SK-N-SH (cell line): ENCODE measurements around the gene EED. TPM values are rescaled to one million over a fixed set of nuclear protein-coding genes. Genes with fewer than 3 reads are reported as not detected.

Experiments
- CTCF ChIA-PET: fragments of 300-600, 350-600 bp; formaldehyde crosslinking; extraction: SDS; loops from one replicate; lab custom pipeline; 2021; lab: Yijun Ruan, JAX
- POLR2A ChIA-PET: fragments of 350-600 bp; sonication (Branson Sonifier 250); formaldehyde crosslinking; extraction: SDS; loops from one replicate; lab custom pipeline; 2020; ENCODE audit warnings: antibody characterized with exemption, inconsistent platforms; lab: Yijun Ruan, JAX
- DNase-seq: peaks from one replicate; pipeline ENCODE4 v3.0.0; 2012
- H2AFZ ChIP-seq: fragments of 200-600 bp; sonication (generic); 2 replicates; pipeline ENCODE4 v1.8.1; 2016; ENCODE audit warnings: antibody characterized with exemption, mild to moderate bottlenecking, low read depth
- H3F3A ChIP-seq: fragments of 200-600 bp; sonication (generic); replicated peaks from 2 replicates; pipeline ENCODE3; 2016; ENCODE audit warnings: antibody characterized with exemption, mild to moderate bottlenecking; ENCODE audit not compliant: insufficient read depth
- H3K27ac ChIP-seq, 2 experiments: fragments of 200-500 bp in 1 of 2; fragments of 200-600 bp in 1 of 2; sonication (Bioruptor generic) in 1 of 2; sonication (generic), shearing (Covaris generic) in 1 of 2; 2 replicates each; pipeline versions ENCODE4 v1.5.1 to v1.6.1; 2014 to 2016; ENCODE audit warnings: low read depth in 2 of 2, inconsistent platforms in 1 of 2, low read length in 1 of 2, mild to moderate bottlenecking in 1 of 2, mixed read lengths in 1 of 2
- H3K27me3 ChIP-seq: fragments of 200-600 bp; sonication (generic), shearing (Covaris generic); 2 replicates; pipeline ENCODE4 v1.6.1; 2016; ENCODE audit warnings: mixed run types; ENCODE audit not compliant: insufficient read depth
- H3K36me3 ChIP-seq, 2 experiments: fragments of 200-500 bp in 1 of 2; fragments of 200-600 bp in 1 of 2; sonication (Bioruptor generic) in 1 of 2; sonication (generic) in 1 of 2; replicated peaks in 1 of 2; 2 replicates each; pipeline versions ENCODE3 to v1.5.1; 2014 to 2016; ENCODE audit warnings: low read length in 1 of 2, mild to moderate bottlenecking in 1 of 2; ENCODE audit not compliant: insufficient read depth in 2 of 2, control insufficient read depth in 1 of 2
- H3K4me1 ChIP-seq, 2 experiments: fragments of 200-500 bp in 1 of 2; fragments of 200-600 bp in 1 of 2; sonication (Bioruptor generic) in 1 of 2; sonication (generic), shearing (Covaris generic) in 1 of 2; 2 replicates each; pipeline versions ENCODE4 v1.5.1 to v1.6.1; 2014 to 2016; ENCODE audit warnings: low read depth in 1 of 2, low read length in 1 of 2, mixed run types in 1 of 2; ENCODE audit not compliant: insufficient read depth in 2 of 2, control insufficient read depth in 1 of 2
- H3K4me2 ChIP-seq: fragments of 200-600 bp; sonication (generic), shearing (Covaris generic); 2 replicates; pipeline ENCODE4 v1.6.1; 2017; ENCODE audit warnings: mixed run types
- H3K4me3 ChIP-seq, 2 experiments: fragments of 200-500 bp in 1 of 2; fragments of 200-600 bp in 1 of 2; sonication (Bioruptor generic) in 1 of 2; sonication (generic), shearing (Covaris generic) in 1 of 2; 2 replicates each; pipeline versions ENCODE4 v1.5.1 to v1.8.1; 2014 to 2016; ENCODE audit warnings: low read depth in 2 of 2, inconsistent platforms in 1 of 2, low read length in 1 of 2, mild to moderate bottlenecking in 1 of 2, mixed read lengths in 1 of 2, moderate library complexity in 1 of 2
- H3K79me2 ChIP-seq: fragments of 200-600 bp; sonication (generic); 2 replicates; pipeline ENCODE4 v1.8.1; 2017; ENCODE audit warnings: mild to moderate bottlenecking; ENCODE audit not compliant: insufficient read depth
- H3K9ac ChIP-seq: fragments of 200-600 bp; sonication (generic); 2 replicates; pipeline ENCODE4 v1.6.1; 2017; ENCODE audit warnings: mixed run types
- H3K9me2 ChIP-seq: fragments of 200-600 bp; sonication (generic); 2 replicates; pipeline ENCODE4 v1.6.1; 2017; ENCODE audit warnings: mixed run types
- H3K9me3 ChIP-seq: fragments of 200-600 bp; sonication (generic); 2 replicates; pipeline ENCODE4 v1.6.1; 2017; ENCODE audit warnings: mixed run types, mild to moderate bottlenecking, moderate library complexity
- H4K20me1 ChIP-seq: fragments of 200-600 bp; sonication (generic); 2 replicates; pipeline ENCODE4 v1.6.1; 2017; ENCODE audit warnings: mild to moderate bottlenecking, mixed run types; ENCODE audit not compliant: insufficient read depth
- ELF1 ChIP-seq: IDR thresholded peaks from 2 replicates; pipeline ENCODE4 v1.4.0; 2012
- EP300 ChIP-seq, 2 experiments: IDR thresholded peaks; 2 replicates each; pipeline versions ENCODE4 v1.4.0 to v1.6.1; 2012; ENCODE audit warnings: borderline replicate concordance in 1 of 2, low read depth in 1 of 2, low read length in 1 of 2
- EZH2phosphoT487 ChIP-seq: fragments of 200-600 bp; sonication (generic); IDR thresholded peaks from 2 replicates; pipeline ENCODE4 v1.6.1; 2017; ENCODE audit warnings: low read depth, mixed run types, mild to moderate bottlenecking, antibody characterized with exemption, moderate library complexity, borderline replicate concordance
- FOXJ3 ChIP-seq: sonication (generic); formaldehyde crosslinking; IDR thresholded peaks from 2 replicates; pipeline ENCODE4 v1.5.1; 2020; ENCODE audit warnings: mild to moderate bottlenecking, missing genetic modification reagents
- FOXM1 ChIP-seq: IDR thresholded peaks from 2 replicates; pipeline ENCODE4 v1.4.0; 2012; ENCODE audit warnings: low read depth, mild to moderate bottlenecking
- GATA2 ChIP-seq: sonication (generic); formaldehyde crosslinking; IDR thresholded peaks from 2 replicates; pipeline ENCODE4 v1.5.0; 2020; ENCODE audit warnings: mild to moderate bottlenecking, missing genetic modification reagents
- JUND ChIP-seq: IDR thresholded peaks from 2 replicates; pipeline ENCODE4 v1.4.0; 2012
- MEF2A ChIP-seq: IDR thresholded peaks from 2 replicates; pipeline ENCODE4 v1.4.0; 2012; ENCODE audit warnings: low read depth, borderline replicate concordance
- MXI1 ChIP-seq: IDR thresholded peaks from 2 replicates; pipeline ENCODE4 v1.6.1; 2012; ENCODE audit warnings: mild to moderate bottlenecking, low read depth, low read length, improper control_type of control experiment
- NFIC ChIP-seq: IDR thresholded peaks from 2 replicates; pipeline ENCODE4 v1.4.0; 2012; ENCODE audit warnings: borderline replicate concordance
- PBX3 ChIP-seq: IDR thresholded peaks from 2 replicates; pipeline ENCODE4; 2012
- RCOR1 ChIP-seq: fragments of 150-350 bp; IDR thresholded peaks from 2 replicates; pipeline ENCODE4 v1.6.1; 2017; ENCODE audit warnings: antibody characterized with exemption, low read length
- RFX5 ChIP-seq: IDR thresholded peaks from 2 replicates; pipeline ENCODE4 v1.6.1; 2012; ENCODE audit warnings: mild to moderate bottlenecking, improper control_type of control experiment, low read length
- RXRA ChIP-seq: IDR thresholded peaks from 2 replicates; pipeline ENCODE4 v1.4.0; 2012; ENCODE audit warnings: low read depth, mild to moderate bottlenecking, borderline replicate concordance
- SMC3 ChIP-seq: IDR thresholded peaks from 2 replicates; pipeline ENCODE4 v1.6.1; 2012; ENCODE audit warnings: low read depth, low read length, improper control_type of control experiment
- TCF12 ChIP-seq: IDR thresholded peaks from 2 replicates; pipeline ENCODE4 v1.4.0; 2012
- TEAD4 ChIP-seq: IDR thresholded peaks from 2 replicates; pipeline ENCODE4 v1.4.0; 2012; ENCODE audit warnings: mild to moderate bottlenecking, borderline replicate concordance; ENCODE audit not compliant: insufficient read depth
- USF1 ChIP-seq: IDR thresholded peaks from 2 replicates; pipeline ENCODE4 v1.4.0; 2012; ENCODE audit warnings: low read depth, borderline replicate concordance
- USF2 ChIP-seq: fragments of 150-350 bp; IDR thresholded peaks from 2 replicates; pipeline ENCODE4 v1.6.1; 2017; ENCODE audit warnings: antibody characterized with exemption, low read length, low read depth, borderline replicate concordance
- YY1 ChIP-seq: IDR thresholded peaks from 2 replicates; pipeline ENCODE4 v1.4.0; 2012; ENCODE audit warnings: low read depth, mild to moderate bottlenecking
- WGBS: methylation state at CpG from one replicate; pipeline ENCODE4 v1.1.6; 2017; ENCODE audit warnings: low lambda C conversion rate; 5-methylcytosine and 5-hydroxymethylcytosine counted together
- polyA plus RNA-seq, 3 experiments: library from polyadenylated mRNA; depleted of rRNA; stranded (reverse); fragments of >200 nt; gene quantifications; 2 replicates each; pipeline ENCODE4 v1.2.3, GENCODE V29; 2012

Gene EED
- polyA plus RNA-seq, 1 of the 3 experiments (the other 2 are of a cell fraction) = 12.8 TPM

- 74% methylated on average over 2 of the region's 2 CpGs for WGBS
Observed at GRCh38 chr11:86207413-86207812, 37.1 kb upstream of the EED start.

GRCh38 chr11:86208572-86208971 is 36.0 kb upstream of the EED start:
- no peak overlapping the region for H3K4me3 ChIP-seq
- no peaks in the 10 kb centered on the region for H3K4me1 ChIP-seq
- H3K9ac ChIP-seq = no peak overlapping the region
- no peak for DNase-seq
- no peaks in the 10 kb centered on the region for H3K9me3 ChIP-seq
- H3F3A ChIP-seq = no peaks in the 10 kb centered on the region
- TF ChIP-seq RCOR1 (no peak), USF2 (no peak), YY1 (no peak), EP300 (IDR thresholded peaks at IDR 0.05; ENCODE audit: borderline replicate concordance in 1 of 2, low read depth in 1 of 2, low read length in 1 of 2) (no peak), RFX5 (no peak), GATA2 (CRISPR knock-in tag) (no peak), SMC3 (no peak), PBX3 (no peak), FOXM1 (no peak), JUND (no peak), TEAD4 (no peak)
- no peak overlapping the region for H2AFZ ChIP-seq
- no peaks in the 10 kb centered on the region for H3K36me3 ChIP-seq
- no peaks in the 10 kb centered on the region for H4K20me1 ChIP-seq
- no peak overlapping the region for H3K4me2 ChIP-seq
- CTCF ChIA-PET = no interaction called here
- POLR2A ChIA-PET = no interaction called here
- H3K9me2 ChIP-seq = no peaks in the 10 kb centered on the region
- H3K79me2 ChIP-seq = no peaks in the 10 kb centered on the region
- no peaks in the 10 kb centered on the region for H3K27me3 ChIP-seq
- H3K27ac ChIP-seq = no peak overlapping the region

More at GRCh38 chr11:86207413-86207812, 37.1 kb upstream of the EED start:
- H3K36me3 ChIP-seq = no peaks in the 10 kb centered on the region
- no peak overlapping the region for H3K4me2 ChIP-seq
- no peak overlapping the region for H3K27ac ChIP-seq
- H2AFZ ChIP-seq = no peak overlapping the region
- POLR2A ChIA-PET = no interaction called here
- no peaks in the 10 kb centered on the region for H3K79me2 ChIP-seq
- H3K27me3 ChIP-seq = no peaks in the 10 kb centered on the region
- TF ChIP-seq MXI1 (no peak), EP300 (IDR thresholded peaks at IDR 0.05; ENCODE audit: borderline replicate concordance in 1 of 2, low read depth in 1 of 2, low read length in 1 of 2) (no peak), USF2 (no peak), USF1 (no peak), EZH2phosphoT487 (no peak), RXRA (no peak), JUND (no peak), RFX5 (no peak), MEF2A (no peak), FOXJ3 (no peak), SMC3 (no peak), NFIC (no peak), RCOR1 (no peak), ELF1 (no peak), TCF12 (no peak)
- TF ChIP-seq, all 33 proteins: peak for 0
- H3K9me3 ChIP-seq = no peaks in the 10 kb centered on the region
- H3K4me1 ChIP-seq = no peaks in the 10 kb centered on the region
- H3F3A ChIP-seq = no peaks in the 10 kb centered on the region
- CTCF ChIA-PET = interaction anchor here (1.0 to 2.1 kb wide), 3 partner anchors 14 to 353 kb away, joined by 3 to 9 read pairs (median 4); partner anchors contain the start of gene CCDC83
- H4K20me1 ChIP-seq = no peaks in the 10 kb centered on the region
- DNase-seq = no peak
- no peak overlapping the region for H3K4me3 ChIP-seq
- no peak overlapping the region for H3K9ac ChIP-seq
- H3K9me2 ChIP-seq = no peaks in the 10 kb centered on the region
